ENCODE data around the gene P4HA1.
A peak's percentile ranks its signal among the peaks of the same experiment; 100 is the strongest.
"Not testable (repeated sequence)": the region's sequence is repeated elsewhere in the genome, so short reads cannot be mapped to it uniquely, and the experiment has no call there.

The P4HA1 gene

DNA sequence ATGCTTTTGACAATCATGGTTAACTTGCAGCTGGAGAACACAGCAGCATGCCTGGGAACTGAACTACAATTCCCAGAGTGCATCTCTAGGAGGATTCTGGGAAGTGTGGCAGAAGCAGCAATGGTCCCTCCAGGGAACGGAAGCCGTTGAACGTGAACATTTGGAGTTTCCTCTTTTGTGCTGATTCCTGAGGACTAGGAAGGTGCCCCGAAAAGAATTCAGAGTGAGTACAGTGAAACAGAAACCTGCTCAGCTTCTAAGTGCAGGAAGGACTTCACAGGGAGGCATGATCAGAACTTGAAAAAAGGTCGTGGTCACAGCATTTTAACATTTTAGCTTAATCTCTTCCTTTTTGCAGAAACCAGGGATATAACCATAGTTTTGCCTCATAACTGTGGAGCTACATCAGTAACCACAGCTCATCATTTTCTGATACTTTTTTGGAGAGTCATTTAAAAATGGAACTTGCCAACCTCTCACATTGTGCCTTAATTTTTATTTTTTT lies 13.7 kb upstream of the P4HA1 start, which contains the start of gene NUDT13:
NUDT13 (plus strand) TSS at position 111 of the 505 bp plus-strand sequence. CDS start 3,911 bp downstream, outside the sequence.
- TF ChIP-seq POLR2A (IDR thresholded peaks at IDR 0.05; ENCODE audit: low read length) (no peak), GATA1 (IDR thresholded peaks at IDR 0.05; ENCODE audit: low read depth, low read length) (no peak)
- DNase-seq: peak; percentile 65 to 66

DNA sequence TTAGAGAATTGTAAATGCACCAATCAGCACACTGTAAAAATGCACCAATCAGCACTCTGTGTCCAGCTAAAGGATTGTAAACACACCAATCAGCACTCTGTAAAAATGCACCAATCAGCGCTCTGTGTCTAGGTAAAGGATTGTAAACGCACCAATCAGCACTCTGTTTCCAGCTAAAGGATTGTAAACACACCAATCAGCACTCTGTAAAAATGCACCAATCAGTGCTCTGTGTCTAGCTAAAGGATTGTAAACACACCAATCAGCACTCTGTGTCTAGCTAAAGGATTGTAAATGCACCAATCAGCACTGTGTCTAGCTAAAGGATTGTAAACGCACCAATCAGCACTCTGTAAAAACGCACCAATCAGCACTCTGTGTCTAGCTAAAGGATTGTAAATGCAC lies 12.6 kb upstream of the P4HA1 start:
- DNase-seq: not testable (repeated sequence)

DNA sequence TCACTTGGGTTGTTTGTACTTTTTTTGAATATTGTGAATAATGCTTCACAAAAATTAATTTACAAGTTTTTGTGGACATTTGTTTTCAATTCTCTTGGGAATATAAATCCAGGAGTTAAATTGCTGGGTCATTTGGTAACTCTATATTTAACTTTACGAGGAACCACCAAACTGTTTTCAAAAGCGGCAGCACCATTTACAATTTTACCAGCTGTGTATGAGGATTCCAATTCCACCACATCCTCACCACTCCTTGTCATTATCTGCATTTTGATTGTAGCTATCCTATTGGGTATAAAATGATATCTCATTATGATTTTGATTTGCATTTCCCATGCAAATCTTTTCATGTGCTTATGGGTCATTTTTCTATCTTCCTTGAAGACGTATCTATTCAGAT lies 9.6 kb upstream of the P4HA1 start:
- DNase-seq: no peak
- TF ChIP-seq GATA1 (IDR thresholded peaks at IDR 0.05; ENCODE audit: low read depth, low read length): no peak
- no peak for TF ChIP-seq POLR2A (IDR thresholded peaks at IDR 0.05; ENCODE audit: low read length)

DNA sequence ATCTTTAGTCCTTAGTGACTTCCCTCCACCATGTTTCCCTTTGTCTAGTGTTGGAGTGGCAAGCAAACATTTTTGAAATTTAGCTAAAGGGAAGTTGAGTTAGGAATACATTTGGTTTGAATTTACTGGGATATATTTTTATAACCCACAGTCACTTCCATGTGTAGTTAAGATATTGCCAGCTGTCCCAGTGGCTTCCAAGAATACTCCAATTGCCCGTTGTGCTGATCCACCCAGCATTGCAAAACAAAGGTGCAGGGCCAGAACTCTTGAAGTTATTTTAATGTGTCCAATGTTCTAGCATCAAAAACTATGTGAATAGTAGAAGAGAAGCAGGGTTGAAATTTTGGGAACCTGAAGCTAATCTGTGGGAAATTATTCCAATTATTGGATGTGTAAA lies 2.5 kb upstream of the P4HA1 start:
- TF ChIP-seq GATA1 (IDR thresholded peaks at IDR 0.05; ENCODE audit: low read depth, low read length): no peak
- no peak for TF ChIP-seq POLR2A (IDR thresholded peaks at IDR 0.05; ENCODE audit: low read length)

DNA sequence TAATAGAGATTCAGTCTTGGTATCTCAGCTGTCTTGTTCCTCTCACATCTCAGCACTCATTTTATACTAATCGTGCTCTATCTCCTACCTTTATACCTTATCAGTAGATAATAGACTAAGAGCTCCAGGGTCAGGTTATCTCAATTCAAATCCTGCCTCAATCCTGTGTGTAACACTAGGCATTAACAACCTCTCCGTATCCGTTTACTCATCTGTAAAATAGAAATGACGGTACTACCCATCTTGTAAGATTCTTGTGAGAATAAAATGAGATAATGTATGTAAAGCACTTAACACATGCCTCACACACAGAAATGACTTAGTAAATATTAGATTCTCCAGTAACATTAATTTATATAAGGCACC lies 622 bp upstream of the P4HA1 start:
- DNase-seq: no peak
- no peak for TF ChIP-seq GATA1 (IDR thresholded peaks at IDR 0.05; ENCODE audit: low read depth, low read length)
- TF ChIP-seq POLR2A (IDR thresholded peaks at IDR 0.05; ENCODE audit: low read length): no peak

More for the DNA sequence above, 2.5 kb upstream of the P4HA1 start:
- DNase-seq: no peak

DNA sequence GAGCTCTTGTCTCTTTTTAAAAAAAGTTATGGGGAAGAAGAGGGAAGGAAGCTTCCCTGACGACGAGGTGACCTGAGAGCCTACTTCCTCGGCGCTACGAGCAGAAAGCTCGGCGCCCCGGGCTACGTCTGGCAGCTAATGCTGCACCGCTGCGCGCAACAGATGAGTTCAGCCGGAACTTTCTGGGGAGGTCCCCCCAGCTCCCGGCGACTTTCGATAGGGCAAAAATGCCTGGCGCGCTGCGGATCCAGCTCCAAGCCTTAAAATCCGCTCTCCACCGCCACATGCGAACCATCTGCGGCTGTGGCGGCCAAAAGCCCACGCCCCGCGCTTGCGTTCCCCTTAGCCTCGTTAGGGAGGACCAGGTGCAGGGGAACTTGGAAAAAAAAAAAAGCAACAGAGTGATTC lies 621 bp downstream of the P4HA1 start:
- DNase-seq: peak; percentile 77 to 78
- TF ChIP-seq GATA1 (IDR thresholded peaks at IDR 0.05; ENCODE audit: low read depth, low read length) (no peak), POLR2A (IDR thresholded peaks at IDR 0.05; ENCODE audit: low read length) (no peak)

DNA sequence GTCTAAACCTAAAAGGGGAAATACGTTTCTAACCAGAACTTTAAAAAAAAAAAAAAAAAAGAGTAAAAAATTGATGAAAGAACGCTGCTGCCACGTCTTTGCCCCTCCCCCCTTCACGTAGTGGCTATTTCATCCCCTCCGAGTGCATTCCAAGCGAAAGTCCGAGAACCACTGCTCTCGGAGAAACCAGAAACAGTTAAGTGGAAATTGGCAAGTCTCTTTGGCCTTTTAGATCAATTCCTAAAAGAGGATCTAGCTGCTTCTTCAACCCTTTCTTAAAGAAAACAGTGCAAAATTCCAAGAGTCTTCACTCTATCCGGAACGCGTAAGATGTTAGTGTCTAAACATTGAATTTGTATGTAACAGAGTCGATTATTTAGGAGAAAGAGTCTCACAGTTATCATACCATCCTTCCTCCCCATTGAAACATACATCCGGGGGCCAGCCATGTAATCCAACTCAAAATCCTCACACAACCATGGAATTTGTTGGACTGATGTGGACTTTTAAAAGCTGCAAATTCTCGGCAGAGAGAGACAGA lies 1.1 kb downstream of the P4HA1 start:
- no peak for TF ChIP-seq GATA1 (IDR thresholded peaks at IDR 0.05; ENCODE audit: low read depth, low read length)
- TF ChIP-seq POLR2A (IDR thresholded peaks at IDR 0.05; ENCODE audit: low read length): no peak
- peak; percentile 47 to 62 for DNase-seq

DNA sequence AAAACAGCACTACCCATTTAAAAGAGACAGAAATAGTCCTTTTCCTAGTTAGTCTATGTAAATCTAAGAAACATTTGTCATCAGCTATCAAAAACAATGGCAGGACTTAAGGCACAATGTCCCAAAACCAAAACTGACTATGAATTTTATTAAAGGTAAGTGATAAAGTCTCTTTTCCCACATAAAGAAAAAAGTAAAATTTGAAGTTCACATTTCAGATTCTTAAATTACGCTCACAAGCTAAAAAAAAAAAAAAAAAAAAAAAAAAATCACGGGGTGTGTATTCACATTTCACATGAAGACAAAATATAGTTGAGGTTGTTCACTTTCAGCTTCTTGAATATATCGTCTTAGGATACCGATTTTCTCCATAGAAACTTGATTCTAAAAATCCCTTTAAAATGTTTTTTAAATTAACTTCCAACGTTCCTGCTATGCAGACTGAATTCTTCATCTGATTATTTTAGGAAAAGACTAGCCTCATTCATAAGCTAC lies 1.6 kb downstream of the P4HA1 start:
- no peak for DNase-seq
- TF ChIP-seq POLR2A (IDR thresholded peaks at IDR 0.05; ENCODE audit: low read length) (no peak), GATA1 (IDR thresholded peaks at IDR 0.05; ENCODE audit: low read depth, low read length) (no peak)

DNA sequence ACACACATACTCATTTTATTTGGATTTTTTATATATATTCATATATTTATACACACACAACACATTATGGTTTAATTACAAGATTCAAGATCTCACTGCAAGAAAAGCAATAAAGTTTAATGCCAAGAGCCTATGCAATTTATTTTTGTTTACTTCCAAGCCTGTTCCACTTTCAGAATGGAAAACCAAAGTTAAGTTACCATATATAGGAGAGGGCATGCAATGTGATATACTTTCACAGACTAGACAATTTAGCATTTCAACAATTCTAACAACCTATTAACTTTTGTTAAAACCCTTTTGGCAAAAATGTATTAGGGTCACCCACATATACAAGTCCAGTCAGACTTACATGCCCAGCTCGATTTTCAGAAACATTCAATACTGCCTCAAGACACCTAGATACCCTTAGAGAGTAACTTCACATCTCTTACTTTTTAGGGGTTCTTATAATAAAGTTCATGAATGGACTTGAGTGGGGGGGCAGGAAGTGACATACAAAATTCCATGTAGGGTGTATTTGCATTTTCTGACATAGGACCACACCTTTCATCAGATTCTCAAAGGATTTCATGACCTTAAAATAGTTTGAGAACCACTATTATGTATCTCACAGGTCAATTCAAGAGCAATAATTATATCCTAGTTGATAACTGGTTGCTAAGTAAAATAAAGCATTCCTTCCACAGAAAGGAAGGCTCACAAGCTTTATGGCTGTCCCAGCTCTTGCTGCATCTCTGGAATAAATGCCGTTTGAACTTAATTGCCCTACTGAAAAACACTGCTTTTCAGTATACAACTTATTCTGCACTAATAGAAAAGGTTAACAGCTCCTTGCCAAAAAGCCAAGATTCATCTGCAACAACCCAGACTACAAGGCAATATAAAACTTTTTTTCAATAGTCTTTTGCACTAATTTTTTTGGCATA lies 2.5 kb downstream of the P4HA1 start:
- TF ChIP-seq GATA1 (IDR thresholded peaks at IDR 0.05; ENCODE audit: low read depth, low read length) (no peak), POLR2A (IDR thresholded peaks at IDR 0.05; ENCODE audit: low read length) (no peak)

DNA sequence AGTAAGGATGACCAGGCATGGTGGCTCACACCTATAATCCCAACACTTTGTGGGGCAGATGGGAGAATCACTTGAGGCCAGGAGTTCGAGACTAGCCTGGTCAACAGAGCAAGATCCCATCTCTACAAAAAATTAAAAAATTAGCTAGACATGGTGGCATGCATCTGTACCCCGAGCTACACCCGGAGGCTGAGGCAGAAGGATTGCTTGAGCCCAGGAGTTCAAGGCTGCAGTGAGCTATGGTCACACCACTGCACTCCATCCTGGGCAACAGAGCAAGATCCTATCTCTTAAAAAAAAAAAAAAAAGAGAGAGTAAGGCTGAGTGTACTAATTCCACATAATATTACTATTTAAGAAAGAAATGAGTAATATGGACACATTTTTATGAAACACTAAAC lies 3.8 kb downstream of the P4HA1 start:
- no peak for DNase-seq
- TF ChIP-seq GATA1 (IDR thresholded peaks at IDR 0.05; ENCODE audit: low read depth, low read length) (no peak), POLR2A (IDR thresholded peaks at IDR 0.05; ENCODE audit: low read length) (no peak)

More for the DNA sequence above, 2.5 kb downstream of the P4HA1 start:
- DNase-seq: peak; percentile 26 to 35

DNA sequence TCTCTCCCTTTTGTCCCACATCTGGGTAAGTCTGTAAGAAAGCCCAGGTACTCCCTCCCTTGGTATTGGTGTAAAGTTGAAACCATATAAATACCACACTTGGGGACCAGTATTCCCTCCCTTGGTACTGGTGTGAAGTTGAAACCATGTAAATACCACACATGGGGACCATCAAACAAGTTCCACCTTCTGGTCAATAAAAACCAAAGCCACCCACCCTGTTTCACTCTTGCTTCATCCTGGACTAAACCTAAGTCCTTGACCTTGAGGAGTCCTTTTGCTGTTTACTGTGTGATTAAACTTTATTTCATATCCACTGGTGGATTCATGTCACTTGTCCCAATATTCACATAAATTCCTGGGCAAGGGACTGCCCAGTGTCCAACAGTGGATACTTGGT lies 8.4 kb downstream of the P4HA1 start:
- TF ChIP-seq GATA1 (IDR thresholded peaks at IDR 0.05; ENCODE audit: low read depth, low read length) (no peak), POLR2A (IDR thresholded peaks at IDR 0.05; ENCODE audit: low read length) (no peak)
- no peak for DNase-seq

DNA sequence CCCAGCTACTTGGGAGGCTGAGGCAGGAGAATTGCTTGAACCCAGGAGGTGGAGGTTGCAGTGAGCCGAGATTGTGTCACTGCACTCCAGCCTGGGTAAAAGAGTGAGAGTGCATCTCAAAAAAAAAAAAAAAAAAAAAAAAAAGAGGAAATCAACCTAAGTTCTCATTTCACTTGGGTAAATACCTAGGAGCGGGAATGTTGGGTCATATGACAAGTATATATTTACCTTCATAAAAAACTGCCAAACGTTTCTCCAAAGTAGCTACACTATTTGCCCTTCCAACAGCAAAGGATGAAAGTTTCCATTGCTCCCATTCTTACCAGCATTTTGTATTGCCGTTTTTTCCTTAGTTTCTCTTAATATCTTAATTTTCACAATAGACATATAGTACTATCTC lies 9.8 kb downstream of the P4HA1 start:
- DNase-seq: no peak
- TF ChIP-seq GATA1 (IDR thresholded peaks at IDR 0.05; ENCODE audit: low read depth, low read length) (no peak), POLR2A (IDR thresholded peaks at IDR 0.05; ENCODE audit: low read length) (no peak)

DNA sequence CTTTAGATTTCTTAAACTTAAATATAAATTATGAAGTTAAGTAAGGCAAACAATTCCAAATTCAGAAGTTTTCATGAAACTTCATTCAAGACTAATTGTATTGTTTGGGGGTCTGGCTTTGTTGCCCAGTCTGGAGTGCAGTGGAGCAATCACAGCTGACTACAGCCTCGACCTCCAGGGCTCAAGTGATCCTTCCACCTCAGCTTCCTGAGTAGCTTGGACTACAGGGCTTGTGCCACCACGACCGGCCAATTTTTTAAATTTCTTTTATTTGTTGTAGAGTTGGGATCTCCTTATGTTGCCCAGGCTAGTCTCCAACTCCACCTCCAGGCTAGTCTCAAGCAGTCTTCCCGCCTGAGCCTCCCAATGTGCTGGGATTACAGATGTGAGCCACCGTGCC lies 12.5 kb downstream of the P4HA1 start:
- DNase-seq: no peak
- no peak for TF ChIP-seq POLR2A (IDR thresholded peaks at IDR 0.05; ENCODE audit: low read length)
- no peak for TF ChIP-seq GATA1 (IDR thresholded peaks at IDR 0.05; ENCODE audit: low read depth, low read length)

DNA sequence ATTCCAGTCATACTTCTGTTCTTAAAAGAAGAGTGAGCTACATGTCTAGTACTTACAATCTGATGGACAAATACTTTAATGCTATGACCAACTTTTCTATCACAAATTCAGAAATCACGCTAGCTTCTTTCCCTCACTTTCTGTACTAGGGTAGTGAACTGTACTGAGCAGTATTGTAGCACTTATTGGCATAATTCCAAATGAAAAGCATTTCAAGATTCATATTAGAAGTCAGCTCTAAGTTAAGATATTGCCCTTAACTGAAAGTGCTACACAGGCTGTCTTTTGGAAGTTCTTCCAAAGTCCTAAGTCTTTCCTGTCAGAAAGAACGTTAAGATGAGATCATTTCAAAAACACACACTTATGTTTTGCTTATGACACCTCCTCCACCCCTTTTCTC lies 13.4 kb downstream of the P4HA1 start:
- no peak for TF ChIP-seq GATA1 (IDR thresholded peaks at IDR 0.05; ENCODE audit: low read depth, low read length)
- TF ChIP-seq POLR2A (IDR thresholded peaks at IDR 0.05; ENCODE audit: low read length): no peak
- DNase-seq: no peak
